HepG2 (cell line): ENCODE results near the gene CAMTA1. TPM values are rescaled to one million over a fixed set of nuclear protein-coding genes. Genes with fewer than 3 reads are reported as not detected.
A peak's percentile ranks its signal among the peaks of the same experiment; 100 is the strongest.

Source experiments
- AKAP8 ChIP-seq: sonication (generic); formaldehyde crosslinking; IDR thresholded peaks from 2 replicates; pipeline ENCODE4 v1.5.1; 2020; ENCODE audit warnings: mild to moderate bottlenecking, missing genetic modification reagents
- BRCA1 ChIP-seq: sonication (generic); formaldehyde crosslinking; IDR thresholded peaks from 2 replicates; pipeline ENCODE4 v1.4.0; 2020; ENCODE audit warnings: missing genetic modification reagents
- FOXJ3 ChIP-seq: sonication (generic); formaldehyde crosslinking; IDR thresholded peaks from 2 replicates; pipeline ENCODE4 v1.4.0; 2020; ENCODE audit warnings: missing genetic modification reagents, mild to moderate bottlenecking, borderline replicate concordance
- GABPA ChIP-seq, 2 experiments: IDR thresholded peaks; 2 replicates each; pipeline ENCODE4 v1.6.1; 2011 to 2016; ENCODE audit warnings: low read depth in 2 of 2, low read length in 1 of 2, missing biosample characterization in 1 of 2, missing genetic modification characterization in 1 of 2
- GABPB1 ChIP-seq: IDR thresholded peaks from 2 replicates; pipeline ENCODE4 v1.6.1; 2016; ENCODE audit warnings: mild to moderate bottlenecking, missing genetic modification reagents, moderate library complexity, missing compliant biosample characterization
- HMGXB4 ChIP-seq, 2 experiments: sonication (generic) in 1 of 2; formaldehyde crosslinking in 1 of 2; IDR thresholded peaks; 2 replicates each; pipeline versions ENCODE4 v1.4.0 to v1.6.1; 2018 to 2020; ENCODE audit warnings: missing genetic modification reagents in 2 of 2, borderline replicate concordance in 1 of 2, low read depth in 1 of 2, mild to moderate bottlenecking in 1 of 2, missing biosample characterization in 1 of 2
- KDM6A ChIP-seq: IDR thresholded peaks from 2 replicates; pipeline ENCODE4 v1.6.1; 2016; ENCODE audit warnings: low read depth
- KLF11 ChIP-seq: IDR thresholded peaks from 2 replicates; pipeline ENCODE4 v1.6.1; 2016; ENCODE audit warnings: missing compliant biosample characterization
- MATR3 ChIP-seq: sonication (generic); formaldehyde crosslinking; IDR thresholded peaks from 2 replicates; pipeline ENCODE4 v1.4.0; 2020; ENCODE audit warnings: missing genetic modification reagents
- MLLT10 ChIP-seq: sonication (generic); formaldehyde crosslinking; IDR thresholded peaks from 2 replicates; pipeline ENCODE4 v1.4.0; 2020; ENCODE audit warnings: missing genetic modification reagents
- ONECUT2 ChIP-seq: sonication (generic); formaldehyde crosslinking; IDR thresholded peaks from 2 replicates; pipeline ENCODE4 v1.4.0; 2020; ENCODE audit warnings: missing genetic modification reagents
- POLR2G ChIP-seq: fragments of 200-400 bp; formaldehyde crosslinking; IDR thresholded peaks from 2 replicates; pipeline ENCODE4 v1.6.1; 2018; ENCODE audit warnings: mild to moderate bottlenecking, low read depth, low read length, moderate library complexity
- RBM22 ChIP-seq: fragments of 200-400 bp; formaldehyde crosslinking; optimal IDR thresholded peaks from 2 replicates; pipeline ENCODE3; 2017; ENCODE audit warnings: mild to moderate bottlenecking, low read length, moderate library complexity
- SKI ChIP-seq: fragments of 450-650 bp; IDR thresholded peaks from one replicate; pipeline ENCODE4 v1.6.1; 2018; ENCODE audit warnings: mild to moderate bottlenecking; ENCODE audit not compliant: partially characterized antibody
- SNAPC2 ChIP-seq: sonication (generic); formaldehyde crosslinking; IDR thresholded peaks from 2 replicates; pipeline ENCODE4 v1.8.1; 2022; ENCODE audit warnings: mild to moderate bottlenecking, missing genetic modification reagents
- SRF ChIP-seq: IDR thresholded peaks from 2 replicates; pipeline ENCODE4 v1.6.1; 2011; ENCODE audit warnings: mild to moderate bottlenecking, low read depth, low read length, moderate library complexity
- ZFAT ChIP-seq: sonication (generic); formaldehyde crosslinking; conservative IDR thresholded peaks from 2 replicates; pipeline ENCODE4 v1.8.1; 2023; ENCODE audit warnings: missing genetic modification reagents, inconsistent platforms
- ZNF10 ChIP-seq: sonication (generic); formaldehyde crosslinking; IDR thresholded peaks from 2 replicates; pipeline ENCODE4 v1.4.0; 2020; ENCODE audit warnings: mild to moderate bottlenecking, low read depth, missing genetic modification reagents, borderline replicate concordance
- ZNF17 ChIP-seq: sonication (generic); formaldehyde crosslinking; IDR thresholded peaks from 2 replicates; pipeline ENCODE4 v1.5.0; 2020; ENCODE audit warnings: mild to moderate bottlenecking, missing genetic modification reagents
- ZNF256 ChIP-seq: sonication (generic); formaldehyde crosslinking; conservative IDR thresholded peaks from 2 replicates; pipeline ENCODE4 v1.4.0; 2020; ENCODE audit warnings: missing genetic modification reagents
- ZNF432 ChIP-seq: sonication (generic); formaldehyde crosslinking; IDR thresholded peaks from 2 replicates; pipeline ENCODE4 v1.5.0; 2020; ENCODE audit warnings: missing genetic modification reagents, mild to moderate bottlenecking, borderline replicate concordance
- ZNF615 ChIP-seq: sonication (generic); formaldehyde crosslinking; IDR thresholded peaks from 2 replicates; pipeline ENCODE4 v1.5.0; 2020; ENCODE audit warnings: mild to moderate bottlenecking, missing genetic modification reagents, borderline replicate concordance
- ZNF850 ChIP-seq: sonication (generic); formaldehyde crosslinking; conservative IDR thresholded peaks from 2 replicates; pipeline ENCODE4 v1.9.0; 2021; ENCODE audit warnings: mild to moderate bottlenecking, missing genetic modification reagents
- ZSCAN5A ChIP-seq: sonication (generic); formaldehyde crosslinking; IDR thresholded peaks from 2 replicates; pipeline ENCODE4 v1.8.0; 2022; ENCODE audit warnings: mild to moderate bottlenecking, missing genetic modification reagents, borderline replicate concordance
- polyA plus RNA-seq, 8 experiments: library from polyadenylated mRNA; depleted of rRNA in 3 of 8; stranded (reverse) in 7 of 8; unstranded in 1 of 8; fragments of >200 nt; fragmentation: Illumina TruSeq in 4 of 8; extraction: Trizol in 4 of 8; gene quantifications; 2 replicates each; pipeline versions ENCODE4 v1.2.1 to v1.2.3, GENCODE V29; 2011 to 2016; ENCODE audit warnings: low read depth in 4 of 8, missing spikeins in 1 of 8, mixed read lengths in 1 of 8; ENCODE audit not compliant: insufficient read depth in 1 of 8
- total RNA-seq, 5 experiments: library from RNA; depleted of rRNA; stranded (reverse); fragments of >200 nt; fragmentation: Illumina TruSeq; extraction: Trizol; gene quantifications; 2 replicates each; pipeline ENCODE4 v1.2.3, GENCODE V29; 2016; ENCODE audit warnings: low read depth in 1 of 5
- TF ChIP-seq, protein P1 (sequence below): sonication (generic); formaldehyde crosslinking; IDR thresholded peaks from 2 replicates; pipeline ENCODE4 v1.4.0; 2020; ENCODE audit warnings: missing genetic modification reagents
- TF ChIP-seq, protein P2 (sequence below): sonication (generic); formaldehyde crosslinking; IDR thresholded peaks from 2 replicates; pipeline ENCODE4 v1.8.0; 2022; ENCODE audit warnings: missing genetic modification reagents, mild to moderate bottlenecking, inconsistent platforms, borderline replicate concordance

CAMTA1 gene
- total and polyA plus RNA-seq, 2 of the 13 experiments (the other 11 are each of a cell fraction or from before 2014, with no cell fraction given), result 25.0 to 36.4 TPM

- TF ChIP-seq HMGXB4 (CRISPR knock-in tag; IDR thresholded peaks at IDR 0.05; ENCODE audit: borderline replicate concordance in 1 of 2, low read depth in 1 of 2) (peak; percentile 38 to 39), RBM22 (no peak), ZNF432 (CRISPR knock-in tag) (no peak), POLR2G (peak; percentile 78), KDM6A (CRISPR knock-in tag) (no peak), ZNF10 (CRISPR knock-in tag) (no peak), MLLT10 (CRISPR knock-in tag) (no peak), ONECUT2 (CRISPR knock-in tag) (no peak), FOXJ3 (no peak), SKI (no peak), AKAP8 (CRISPR knock-in tag) (no peak), MATR3 (CRISPR knock-in tag) (no peak), ZNF850 (CRISPR knock-in tag) (no peak), ZSCAN5A (CRISPR knock-in tag) (no peak), GABPB1 (CRISPR knock-in tag) (peak; percentile 91), ZNF17 (CRISPR knock-in tag) (no peak), ZFAT (CRISPR knock-in tag) (no peak), SRF (0 out of 2 replicates have a peak, but pooled peaks have one; percentile 4), ZNF256 (no peak), BRCA1 (CRISPR knock-in tag) (no peak), GABPA (IDR thresholded peaks at IDR 0.05; ENCODE audit: low read depth, low read length) (peak; percentile 57), GABPA (CRISPR knock-in tag; IDR thresholded peaks at IDR 0.05; ENCODE audit: low read depth) (peak; percentile 84), ZNF615 (CRISPR knock-in tag) (no peak), SNAPC2 (CRISPR knock-in tag) (no peak), KLF11 (CRISPR knock-in tag) (peak; percentile 63; the same call in 1 of the 2 replicates)
- TF ChIP-seq, protein P1, sequence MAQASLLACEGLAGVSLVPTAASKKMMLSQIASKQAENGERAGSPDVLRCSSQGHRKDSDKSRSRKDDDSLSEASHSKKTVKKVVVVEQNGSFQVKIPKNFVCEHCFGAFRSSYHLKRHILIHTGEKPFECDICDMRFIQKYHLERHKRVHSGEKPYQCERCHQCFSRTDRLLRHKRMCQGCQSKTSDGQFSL (CRISPR knock-in tag), result no peak
- TF ChIP-seq, protein P2, sequence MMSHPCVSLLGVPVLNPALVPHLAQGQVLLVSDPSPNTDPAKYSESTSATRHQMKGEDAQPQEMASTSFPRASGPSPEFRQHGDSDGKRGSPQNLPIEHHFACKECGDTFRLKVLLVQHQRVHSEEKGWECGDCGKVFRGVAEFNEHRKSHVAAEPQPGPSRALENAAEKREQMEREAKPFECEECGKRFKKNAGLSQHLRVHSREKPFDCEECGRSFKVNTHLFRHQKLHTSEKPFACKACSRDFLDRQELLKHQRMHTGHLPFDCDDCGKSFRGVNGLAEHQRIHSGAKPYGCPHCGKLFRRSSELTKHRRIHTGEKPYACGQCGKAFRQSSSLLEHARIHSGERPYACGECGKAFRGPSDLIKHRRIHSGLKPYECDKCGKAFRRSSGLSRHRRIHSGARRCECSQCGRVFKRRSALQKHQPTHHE (CRISPR knock-in tag), result no peak
Measured at GRCh38 chr1:7770997-7771822, 986.0 kb downstream of the CAMTA1 start, which contains the start of gene VAMP3 (continued).
